ENCODE results near the gene NEUROD2. TPM values are rescaled to one million over a fixed set of nuclear protein-coding genes. Genes with fewer than 3 reads are reported as not detected.

The NEUROD2 gene
- total RNA-seq, 1 donor from 2014 or later: not detected

- Histone ChIP-seq H3K27me3 (ENCODE audit: control insufficient read depth, insufficient read depth, low read length) (peaks cover 89% of the 10 kb centered on the region), H3K36me3 (ENCODE audit: control insufficient read depth, insufficient read depth, low read length) (no peaks in the 10 kb centered on the region), H3K4me3 (ENCODE audit: low read depth, low read length) (no peak overlapping the region)
- DNase-seq (ENCODE audit: low read depth): no peak
- TF ChIP-seq CTCF (IDR thresholded peaks at IDR 0.05; ENCODE audit: insufficient read depth, low read length, poor library complexity, severe bottlenecking): no peak
Observed at GRCh38 chr17:39597372-39598046, 10.2 kb downstream of the NEUROD2 start.

- no peak overlapping the region for H3K4me3 ChIP-seq (ENCODE audit: low read depth, low read length)
- H3K36me3 ChIP-seq (ENCODE audit: control insufficient read depth, insufficient read depth, low read length): no peaks in the 10 kb centered on the region
- TF ChIP-seq CTCF (IDR thresholded peaks at IDR 0.05; ENCODE audit: insufficient read depth, low read length, poor library complexity, severe bottlenecking): no peak
- peaks cover 88% of the 10 kb centered on the region for H3K27me3 ChIP-seq (ENCODE audit: control insufficient read depth, insufficient read depth, low read length)
- no peak for DNase-seq (ENCODE audit: low read depth)
Observed at GRCh38 chr17:39596543-39597267, 11.0 kb downstream of the NEUROD2 start.

DNA sequence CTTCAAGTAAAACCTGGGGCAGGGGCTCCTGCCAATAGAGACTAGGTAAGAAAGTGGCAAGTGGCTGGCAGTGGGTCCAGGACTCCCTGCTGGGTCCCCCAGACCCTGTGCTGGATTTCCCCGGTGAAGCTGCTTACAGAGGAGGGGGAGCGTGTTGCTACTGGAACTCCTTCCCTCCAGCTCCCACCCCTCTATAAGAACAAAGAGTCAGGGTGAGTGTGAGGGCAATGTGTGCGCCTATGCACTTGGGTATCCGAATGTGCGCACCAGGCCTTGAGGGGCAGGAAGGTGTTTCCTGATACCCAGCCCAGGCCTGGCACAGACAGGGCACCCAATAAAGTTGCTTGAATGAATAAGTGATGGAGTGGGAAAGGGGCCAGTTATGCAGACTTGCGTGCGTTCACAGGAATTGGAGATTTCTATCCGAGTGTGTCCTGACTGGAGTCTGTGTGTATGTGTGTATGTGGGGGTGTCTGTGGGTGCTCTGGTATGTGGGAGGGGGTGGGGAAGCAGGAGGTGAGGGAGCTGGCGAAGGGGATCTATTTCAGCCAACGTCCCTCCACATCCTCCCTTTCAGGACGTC, 11.7 kb downstream of the NEUROD2 start:
- H3K4me3 ChIP-seq (ENCODE audit: low read depth, low read length): no peak overlapping the region
- H3K27me3 ChIP-seq (ENCODE audit: control insufficient read depth, insufficient read depth, low read length): peaks cover 85% of the 10 kb centered on the region
- no peak for TF ChIP-seq CTCF (IDR thresholded peaks at IDR 0.05; ENCODE audit: insufficient read depth, low read length, poor library complexity, severe bottlenecking)
- H3K36me3 ChIP-seq (ENCODE audit: control insufficient read depth, insufficient read depth, low read length): no peaks in the 10 kb centered on the region
- no peak for DNase-seq (ENCODE audit: low read depth)

- DNase-seq (ENCODE audit: low read depth): no peak
- no peak for TF ChIP-seq CTCF (IDR thresholded peaks at IDR 0.05; ENCODE audit: insufficient read depth, low read length, poor library complexity, severe bottlenecking)
- H3K4me3 ChIP-seq (ENCODE audit: low read depth, low read length): no peak overlapping the region
- H3K27me3 ChIP-seq (ENCODE audit: control insufficient read depth, insufficient read depth, low read length): peaks cover 78% of the 10 kb centered on the region
- no peaks in the 10 kb centered on the region for H3K36me3 ChIP-seq (ENCODE audit: control insufficient read depth, insufficient read depth, low read length)
Observed at GRCh38 chr17:39595294-39595693, 12.4 kb downstream of the NEUROD2 start.

- Histone ChIP-seq H3K36me3 (ENCODE audit: control insufficient read depth, insufficient read depth, low read length) (no peaks in the 10 kb centered on the region), H3K4me3 (ENCODE audit: low read depth, low read length) (no peak overlapping the region), H3K27me3 (ENCODE audit: control insufficient read depth, insufficient read depth, low read length) (peaks cover 59% of the 10 kb centered on the region)
- no peak for TF ChIP-seq CTCF (IDR thresholded peaks at IDR 0.05; ENCODE audit: insufficient read depth, low read length, poor library complexity, severe bottlenecking)
- no peak for DNase-seq (ENCODE audit: low read depth)
Observed at GRCh38 chr17:39593371-39593770, 14.3 kb downstream of the NEUROD2 start.
